Liver (tissue), 9 donors: ENCODE measurements around the gene TOM1L2. TPM values are rescaled to one million over a fixed set of nuclear protein-coding genes. Genes with fewer than 3 reads are reported as not detected.

Experiments used
- DNase-seq: peaks from one replicate; pipeline ENCODE4 v3.0.0-alpha.2; 2017; ENCODE audit warnings: low spot score
- H3K27ac ChIP-seq, 2 donors: one replicate each; pipeline ENCODE4 v1.7.0; 2013; ENCODE audit warnings: inconsistent platforms in 2 of 2, low read length in 2 of 2, control low read depth in 1 of 2, low read depth in 1 of 2, mild to moderate bottlenecking in 1 of 2
- H3K27me3 ChIP-seq, 4 donors: one replicate each; pipeline versions ENCODE4 v1.6.1 to v1.7.0; 2013; ENCODE audit warnings: low read length in 3 of 4, inconsistent platforms in 1 of 4, mild to moderate bottlenecking in 1 of 4, moderate library complexity in 1 of 4; ENCODE audit not compliant: control insufficient read depth in 4 of 4, insufficient read depth in 4 of 4
- H3K36me3 ChIP-seq, 4 donors: one replicate each; pipeline versions ENCODE4 v1.6.1 to v1.7.0; 2013; ENCODE audit warnings: low read length in 3 of 4, mild to moderate bottlenecking in 3 of 4, low read depth in 1 of 4, moderate library complexity in 1 of 4; ENCODE audit not compliant: control insufficient read depth in 4 of 4, insufficient read depth in 3 of 4
- H3K4me1 ChIP-seq, 4 donors: one replicate each; pipeline versions ENCODE4 v1.6.1 to v1.7.0; 2013; ENCODE audit warnings: low read length in 3 of 4, mild to moderate bottlenecking in 3 of 4, moderate library complexity in 1 of 4; ENCODE audit not compliant: control insufficient read depth in 4 of 4, insufficient read depth in 4 of 4
- H3K4me3 ChIP-seq, 3 donors: one replicate each; pipeline versions ENCODE4 v1.6.1 to v1.7.0; 2013; ENCODE audit warnings: low read length in 3 of 3, control low read depth in 1 of 3, low read depth in 1 of 3, mild to moderate bottlenecking in 1 of 3
- H3K9ac ChIP-seq, 2 donors: one replicate each; pipeline ENCODE4 v1.7.0; 2013; ENCODE audit warnings: low read length in 2 of 2, mild to moderate bottlenecking in 2 of 2, moderate library complexity in 2 of 2, control low read depth in 1 of 2, low read depth in 1 of 2
- H3K9me3 ChIP-seq, 4 donors: one replicate each; pipeline versions ENCODE4 v1.6.1 to v1.7.0; 2013; ENCODE audit warnings: low read length in 3 of 4; ENCODE audit not compliant: control insufficient read depth in 4 of 4
- EGR1 ChIP-seq, 2 donors: IDR thresholded peaks; 2 replicates each; pipeline ENCODE4 v1.6.1; 2016 to 2018; ENCODE audit warnings: antibody characterized with exemption in 2 of 2, low read depth in 2 of 2
- FOXA1 ChIP-seq: IDR thresholded peaks from 2 replicates; pipeline ENCODE4 v1.6.1; 2016; ENCODE audit warnings: antibody characterized with exemption
- FOXA2 ChIP-seq: IDR thresholded peaks from 2 replicates; pipeline ENCODE4 v1.6.1; 2016; ENCODE audit warnings: antibody characterized with exemption
- GABPA ChIP-seq, 2 donors: IDR thresholded peaks in 1 of 2; conservative IDR thresholded peaks in 1 of 2; 2 replicates each; pipeline ENCODE4 v1.6.1; 2016; ENCODE audit warnings: antibody characterized with exemption in 2 of 2, mild to moderate bottlenecking in 1 of 2, moderate library complexity in 1 of 2
- HNF4G ChIP-seq: IDR thresholded peaks from 2 replicates; pipeline ENCODE4 v1.6.1; 2016; ENCODE audit warnings: antibody characterized with exemption
- JUND ChIP-seq, 2 donors: IDR thresholded peaks; 2 replicates each; pipeline ENCODE4 v1.6.1; 2016; ENCODE audit warnings: antibody characterized with exemption in 2 of 2
- NR2F2 ChIP-seq: IDR thresholded peaks from 2 replicates; pipeline ENCODE4 v1.6.1; 2016; ENCODE audit warnings: antibody characterized with exemption
- RXRA ChIP-seq, 2 donors: IDR thresholded peaks; 2 replicates each; pipeline ENCODE4 v1.6.1; 2017 to 2018; ENCODE audit warnings: antibody characterized with exemption in 2 of 2, mild to moderate bottlenecking in 1 of 2
- SP1 ChIP-seq: IDR thresholded peaks from 2 replicates; pipeline ENCODE4 v1.6.1; 2018; ENCODE audit warnings: antibody characterized with exemption, mild to moderate bottlenecking
- TAF1 ChIP-seq: conservative IDR thresholded peaks from 2 replicates; pipeline ENCODE4 v1.6.1; 2016; ENCODE audit warnings: antibody characterized with exemption, mild to moderate bottlenecking
- YY1 ChIP-seq: IDR thresholded peaks from 2 replicates; pipeline ENCODE4 v1.6.1; 2016; ENCODE audit warnings: antibody characterized with exemption, mild to moderate bottlenecking
- ZBTB33 ChIP-seq: IDR thresholded peaks from 2 replicates; pipeline ENCODE4 v1.6.1; 2016; ENCODE audit warnings: antibody characterized with exemption
- WGBS: extraction: QIAGEN DNeasy Blood & Tissue Kit; methylation state at CpG from one replicate; pipeline ENCODE4 v1.1.7; 2013; 5-methylcytosine and 5-hydroxymethylcytosine counted together
- polyA plus RNA-seq, 2 donors: library from polyadenylated mRNA; stranded (reverse) in 1 of 2; unstranded in 1 of 2; fragments of 200-250 nt in 1 of 2; fragments of >200 nt in 1 of 2; fragmentation: Nextera tagmentation in 1 of 2; extraction: Ambion mirVana in 1 of 2; gene quantifications; one replicate each; pipeline versions ENCODE4 v1.2.1 to v1.2.3, GENCODE V29; 2013 to 2015
- total RNA-seq, 2 donors: library from RNA; depleted of rRNA; stranded (reverse); fragments of >200 nt; gene quantifications; one replicate each; pipeline ENCODE4 v1.2.3, GENCODE V29; 2014
- TF ChIP-seq, protein P1 (sequence below): IDR thresholded peaks from 2 replicates; pipeline ENCODE4 v1.6.1; 2016; ENCODE audit warnings: antibody characterized with exemption
- TF ChIP-seq, protein P2 (sequence below): fragments of 150-350 bp; IDR thresholded peaks from 2 replicates; pipeline ENCODE4 v1.5.1; 2017; ENCODE audit warnings: improper control_type of control experiment, low read depth, low read length; ENCODE audit not compliant: missing input control
- TF ChIP-seq, protein P3 (sequence below): IDR thresholded peaks from 2 replicates; pipeline ENCODE4 v1.6.1; 2016; ENCODE audit warnings: antibody characterized with exemption, mild to moderate bottlenecking
- TF ChIP-seq, protein P4 (sequence below): IDR thresholded peaks from 2 replicates; pipeline ENCODE4 v1.6.1; 2016; ENCODE audit warnings: antibody characterized with exemption
- donor health status: healthy.
- donor health status: healthy.
- donor health status: healthy.
- donor health status: healthy.
- donor health status: healthy.

TOM1L2 gene
- total and polyA plus RNA-seq, 4 donors, result 5.0 to 24.0 (median 9.3) TPM

GRCh38 chr17:17880577-17881196 is 91.5 kb downstream of the TOM1L2 start:
- DNase-seq, result no peak
- TF ChIP-seq TAF1 (no peak), NR2F2 (no peak), FOXA2 (no peak), ZBTB33 (no peak), EGR1 (IDR thresholded peaks at IDR 0.05; ENCODE audit: low read depth in 2 of 2) (no peak), RXRA (IDR thresholded peaks at IDR 0.05) (no peak), YY1 (no peak), JUND (IDR thresholded peaks at IDR 0.05) (no peak)
- TF ChIP-seq, protein P1, sequence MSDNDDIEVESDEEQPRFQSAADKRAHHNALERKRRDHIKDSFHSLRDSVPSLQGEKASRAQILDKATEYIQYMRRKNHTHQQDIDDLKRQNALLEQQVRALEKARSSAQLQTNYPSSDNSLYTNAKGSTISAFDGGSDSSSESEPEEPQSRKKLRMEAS, result no peak
- TF ChIP-seq, protein P2, sequence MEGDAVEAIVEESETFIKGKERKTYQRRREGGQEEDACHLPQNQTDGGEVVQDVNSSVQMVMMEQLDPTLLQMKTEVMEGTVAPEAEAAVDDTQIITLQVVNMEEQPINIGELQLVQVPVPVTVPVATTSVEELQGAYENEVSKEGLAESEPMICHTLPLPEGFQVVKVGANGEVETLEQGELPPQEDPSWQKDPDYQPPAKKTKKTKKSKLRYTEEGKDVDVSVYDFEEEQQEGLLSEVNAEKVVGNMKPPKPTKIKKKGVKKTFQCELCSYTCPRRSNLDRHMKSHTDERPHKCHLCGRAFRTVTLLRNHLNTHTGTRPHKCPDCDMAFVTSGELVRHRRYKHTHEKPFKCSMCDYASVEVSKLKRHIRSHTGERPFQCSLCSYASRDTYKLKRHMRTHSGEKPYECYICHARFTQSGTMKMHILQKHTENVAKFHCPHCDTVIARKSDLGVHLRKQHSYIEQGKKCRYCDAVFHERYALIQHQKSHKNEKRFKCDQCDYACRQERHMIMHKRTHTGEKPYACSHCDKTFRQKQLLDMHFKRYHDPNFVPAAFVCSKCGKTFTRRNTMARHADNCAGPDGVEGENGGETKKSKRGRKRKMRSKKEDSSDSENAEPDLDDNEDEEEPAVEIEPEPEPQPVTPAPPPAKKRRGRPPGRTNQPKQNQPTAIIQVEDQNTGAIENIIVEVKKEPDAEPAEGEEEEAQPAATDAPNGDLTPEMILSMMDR, result no peak
- H3K36me3 ChIP-seq, result peaks cover 3 to 29% (median 9%) of the 10 kb centered on the region in 4 donors
- 92% methylated on average over 8 of the region's 8 CpGs for WGBS
- H3K9me3 ChIP-seq, result no peaks in the 10 kb centered on the region
- no peaks in the 10 kb centered on the region for H3K27me3 ChIP-seq
- H3K4me1 ChIP-seq, result peaks cover 14 to 29% (median 26%) of the 10 kb centered on the region in 4 donors
- no peak overlapping the region for H3K27ac ChIP-seq
- no peak overlapping the region for H3K4me3 ChIP-seq
- H3K9ac ChIP-seq, result no peak overlapping the region

DNA sequence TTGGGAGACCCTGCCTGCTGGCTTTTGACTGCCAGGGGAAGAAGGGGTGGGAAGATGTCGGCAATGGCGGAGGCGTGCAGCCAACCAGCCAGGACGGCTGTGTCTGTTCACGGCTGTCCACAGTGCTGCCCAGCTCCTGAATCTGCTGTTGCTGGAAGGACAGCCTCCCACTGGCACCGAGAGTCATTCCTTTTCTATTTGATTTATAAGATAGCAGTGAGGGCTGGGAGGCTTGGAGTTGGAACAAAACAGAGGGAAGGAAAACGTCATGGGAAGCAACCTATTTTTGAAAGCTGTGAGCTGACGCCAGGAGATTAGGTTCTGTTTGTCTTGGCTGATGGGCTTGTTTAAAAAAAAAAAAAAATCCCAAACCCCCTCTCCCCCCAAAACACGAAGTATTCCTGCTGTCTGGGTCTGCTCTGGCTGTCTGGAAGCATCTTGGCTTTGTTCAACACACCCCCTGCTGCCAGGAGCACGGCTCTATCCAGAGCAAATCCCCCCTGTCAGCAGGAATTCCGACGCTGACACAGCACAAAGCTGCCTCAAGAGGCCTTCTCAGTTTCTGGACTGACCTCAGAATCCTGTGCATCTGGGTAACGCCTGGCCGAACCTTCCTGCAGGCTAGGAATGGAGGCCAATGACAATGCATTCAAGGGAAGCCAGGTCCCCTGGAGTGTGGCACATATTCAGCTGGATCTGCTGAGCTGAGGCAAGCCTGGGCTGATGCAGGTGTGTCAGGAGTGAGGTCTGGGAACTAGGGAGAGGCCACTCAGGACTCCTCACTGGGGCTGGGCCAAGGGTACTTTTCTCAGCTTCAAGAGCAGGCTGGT is 94.5 kb downstream of the TOM1L2 start:
- WGBS, result 27% methylated on average over 14 of the region's 14 CpGs
- no peak overlapping the region for H3K4me3 ChIP-seq
- no peaks in the 10 kb centered on the region for H3K27me3 ChIP-seq
- no peaks in the 10 kb centered on the region for H3K9me3 ChIP-seq
- peaks cover 14 to 29% (median 26%) of the 10 kb centered on the region in 4 donors for H3K4me1 ChIP-seq
- peak overlapping the region in 1 of 2 donors; percentile 45 for H3K9ac ChIP-seq
- peak overlapping the region; percentile 78 to 79 for H3K27ac ChIP-seq
- H3K36me3 ChIP-seq, result peaks cover 3 to 16% (median 4%) of the 10 kb centered on the region in 4 donors
- no peak for DNase-seq
- peak; percentile 42 to 52 for TF ChIP-seq EGR1 (IDR thresholded peaks at IDR 0.05; ENCODE audit: low read depth in 2 of 2)
- peak in 1 of 2 donors; percentile 31 for TF ChIP-seq GABPA (IDR thresholded peaks at IDR 0.05 in 1 of 2, conservative IDR thresholded peaks at IDR 0.05 in 1 of 2)
- TF ChIP-seq, protein P3, sequence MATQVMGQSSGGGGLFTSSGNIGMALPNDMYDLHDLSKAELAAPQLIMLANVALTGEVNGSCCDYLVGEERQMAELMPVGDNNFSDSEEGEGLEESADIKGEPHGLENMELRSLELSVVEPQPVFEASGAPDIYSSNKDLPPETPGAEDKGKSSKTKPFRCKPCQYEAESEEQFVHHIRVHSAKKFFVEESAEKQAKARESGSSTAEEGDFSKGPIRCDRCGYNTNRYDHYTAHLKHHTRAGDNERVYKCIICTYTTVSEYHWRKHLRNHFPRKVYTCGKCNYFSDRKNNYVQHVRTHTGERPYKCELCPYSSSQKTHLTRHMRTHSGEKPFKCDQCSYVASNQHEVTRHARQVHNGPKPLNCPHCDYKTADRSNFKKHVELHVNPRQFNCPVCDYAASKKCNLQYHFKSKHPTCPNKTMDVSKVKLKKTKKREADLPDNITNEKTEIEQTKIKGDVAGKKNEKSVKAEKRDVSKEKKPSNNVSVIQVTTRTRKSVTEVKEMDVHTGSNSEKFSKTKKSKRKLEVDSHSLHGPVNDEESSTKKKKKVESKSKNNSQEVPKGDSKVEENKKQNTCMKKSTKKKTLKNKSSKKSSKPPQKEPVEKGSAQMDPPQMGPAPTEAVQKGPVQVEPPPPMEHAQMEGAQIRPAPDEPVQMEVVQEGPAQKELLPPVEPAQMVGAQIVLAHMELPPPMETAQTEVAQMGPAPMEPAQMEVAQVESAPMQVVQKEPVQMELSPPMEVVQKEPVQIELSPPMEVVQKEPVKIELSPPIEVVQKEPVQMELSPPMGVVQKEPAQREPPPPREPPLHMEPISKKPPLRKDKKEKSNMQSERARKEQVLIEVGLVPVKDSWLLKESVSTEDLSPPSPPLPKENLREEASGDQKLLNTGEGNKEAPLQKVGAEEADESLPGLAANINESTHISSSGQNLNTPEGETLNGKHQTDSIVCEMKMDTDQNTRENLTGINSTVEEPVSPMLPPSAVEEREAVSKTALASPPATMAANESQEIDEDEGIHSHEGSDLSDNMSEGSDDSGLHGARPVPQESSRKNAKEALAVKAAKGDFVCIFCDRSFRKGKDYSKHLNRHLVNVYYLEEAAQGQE, result peak; percentile 97
- TF ChIP-seq TAF1, result no peak
- no peak for TF ChIP-seq ZBTB33
- TF ChIP-seq, protein P4, sequence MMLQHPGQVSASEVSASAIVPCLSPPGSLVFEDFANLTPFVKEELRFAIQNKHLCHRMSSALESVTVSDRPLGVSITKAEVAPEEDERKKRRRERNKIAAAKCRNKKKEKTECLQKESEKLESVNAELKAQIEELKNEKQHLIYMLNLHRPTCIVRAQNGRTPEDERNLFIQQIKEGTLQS, result no peak
- peak; percentile 44 to 49 for TF ChIP-seq JUND (IDR thresholded peaks at IDR 0.05)
- peak; percentile 50 to 75 for TF ChIP-seq RXRA (IDR thresholded peaks at IDR 0.05)
- TF ChIP-seq FOXA1, result no peak
- TF ChIP-seq, protein P1, result peak; percentile 81
- TF ChIP-seq NR2F2, result peak; percentile 15
- peak; percentile 70 for TF ChIP-seq SP1
- peak; percentile 87 for TF ChIP-seq YY1
- no peak for TF ChIP-seq HNF4G
